ENCODE data around the gene PLEKHA6.

The PLEKHA6 gene

DNA sequence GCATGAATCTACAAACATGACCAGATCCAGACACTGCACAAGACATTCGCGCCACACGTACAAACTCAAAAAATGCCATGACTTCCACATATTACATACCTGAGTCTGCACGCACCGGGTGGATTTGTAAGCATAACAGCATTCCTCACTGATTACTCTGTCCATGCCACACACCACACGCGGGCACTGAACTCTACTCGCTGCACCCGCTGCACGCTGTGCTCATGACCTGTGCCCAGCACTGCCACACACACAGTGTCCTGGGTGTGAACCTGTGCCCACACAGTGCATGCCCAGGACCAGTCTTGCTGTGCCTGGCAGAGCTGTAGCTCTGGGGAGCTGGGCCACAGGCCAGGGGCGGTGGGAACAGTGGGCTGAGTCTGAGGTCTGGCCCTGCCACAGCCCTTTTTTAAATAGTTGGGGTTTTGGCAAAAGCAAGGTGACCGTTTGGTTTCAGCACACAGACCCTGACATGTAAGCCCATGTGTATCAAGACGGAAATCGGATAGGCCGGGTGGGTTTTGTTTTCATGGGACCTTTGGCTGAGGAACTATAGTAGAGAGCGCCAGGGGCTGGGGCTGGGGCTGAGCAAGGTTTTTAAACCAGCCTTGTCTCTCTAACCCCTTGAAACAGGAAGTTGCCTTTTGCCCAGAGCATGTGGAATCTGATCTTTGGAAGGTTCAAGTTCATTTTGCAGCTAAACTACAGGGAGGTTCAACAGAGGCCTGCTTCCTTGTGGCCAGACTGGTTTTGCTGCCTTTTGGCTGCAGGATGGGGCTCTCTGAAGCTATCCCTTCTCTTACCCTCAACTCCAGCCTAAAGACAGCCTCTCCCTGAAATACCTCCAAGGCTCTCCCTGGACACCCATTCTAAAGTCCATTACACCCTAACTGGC lies 133.6 kb downstream of the PLEKHA6 start:
- Histone ChIP-seq H3K36me3 (ENCODE audit: low read depth) (no peaks in the 10 kb centered on the region), H3K4me1 (ENCODE audit: insufficient read depth, poor library complexity, severe bottlenecking) (peaks cover 17% of the 10 kb centered on the region), H3K27ac (ENCODE audit: poor library complexity, severe bottlenecking) (peak overlapping the region; percentile 48), H3K9me3 (ENCODE audit: severe bottlenecking) (no peaks in the 10 kb centered on the region), H3K4me3 (ENCODE audit: severe bottlenecking) (no peak overlapping the region), H3K27me3 (ENCODE audit: insufficient read depth, poor library complexity, severe bottlenecking) (no peaks in the 10 kb centered on the region)
- ATAC-seq (ENCODE audit: low read depth) (peak; percentile 97), DNase-seq (ENCODE audit: low spot score) (no peak)
- TF ChIP-seq, protein P1, sequence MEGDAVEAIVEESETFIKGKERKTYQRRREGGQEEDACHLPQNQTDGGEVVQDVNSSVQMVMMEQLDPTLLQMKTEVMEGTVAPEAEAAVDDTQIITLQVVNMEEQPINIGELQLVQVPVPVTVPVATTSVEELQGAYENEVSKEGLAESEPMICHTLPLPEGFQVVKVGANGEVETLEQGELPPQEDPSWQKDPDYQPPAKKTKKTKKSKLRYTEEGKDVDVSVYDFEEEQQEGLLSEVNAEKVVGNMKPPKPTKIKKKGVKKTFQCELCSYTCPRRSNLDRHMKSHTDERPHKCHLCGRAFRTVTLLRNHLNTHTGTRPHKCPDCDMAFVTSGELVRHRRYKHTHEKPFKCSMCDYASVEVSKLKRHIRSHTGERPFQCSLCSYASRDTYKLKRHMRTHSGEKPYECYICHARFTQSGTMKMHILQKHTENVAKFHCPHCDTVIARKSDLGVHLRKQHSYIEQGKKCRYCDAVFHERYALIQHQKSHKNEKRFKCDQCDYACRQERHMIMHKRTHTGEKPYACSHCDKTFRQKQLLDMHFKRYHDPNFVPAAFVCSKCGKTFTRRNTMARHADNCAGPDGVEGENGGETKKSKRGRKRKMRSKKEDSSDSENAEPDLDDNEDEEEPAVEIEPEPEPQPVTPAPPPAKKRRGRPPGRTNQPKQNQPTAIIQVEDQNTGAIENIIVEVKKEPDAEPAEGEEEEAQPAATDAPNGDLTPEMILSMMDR (IDR thresholded peaks at IDR 0.05; ENCODE audit: poor library complexity, severe bottlenecking): no peak

DNA sequence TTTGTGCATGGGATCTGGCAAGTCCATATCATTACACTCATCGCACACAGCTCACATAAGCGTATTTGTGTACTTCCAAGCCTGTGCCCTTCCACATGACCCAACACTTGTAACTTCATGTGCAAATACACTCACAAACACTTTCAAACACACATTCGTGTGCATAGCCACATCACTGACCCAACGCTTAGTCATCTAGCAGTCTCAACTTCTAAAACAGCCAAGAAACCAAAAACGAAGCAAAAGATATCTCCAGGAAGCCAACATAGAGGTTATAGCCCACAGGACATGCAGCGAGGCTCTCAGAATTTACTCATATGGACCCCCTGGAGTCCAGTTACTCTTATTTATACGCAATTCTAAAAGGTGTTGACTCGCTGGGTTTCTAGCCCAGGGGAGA lies 135.1 kb downstream of the PLEKHA6 start:
- Histone ChIP-seq H3K9me3 (ENCODE audit: severe bottlenecking) (no peaks in the 10 kb centered on the region), H3K27me3 (ENCODE audit: insufficient read depth, poor library complexity, severe bottlenecking) (no peaks in the 10 kb centered on the region), H3K27ac (ENCODE audit: poor library complexity, severe bottlenecking) (no peak overlapping the region), H3K4me1 (ENCODE audit: insufficient read depth, poor library complexity, severe bottlenecking) (peaks cover 17% of the 10 kb centered on the region), H3K4me3 (ENCODE audit: severe bottlenecking) (no peak overlapping the region), H3K36me3 (ENCODE audit: low read depth) (no peaks in the 10 kb centered on the region)
- TF ChIP-seq, protein P1 (IDR thresholded peaks at IDR 0.05; ENCODE audit: poor library complexity, severe bottlenecking): no peak
- DNase-seq (ENCODE audit: low spot score) (no peak), ATAC-seq (ENCODE audit: low read depth) (no peak)

DNA sequence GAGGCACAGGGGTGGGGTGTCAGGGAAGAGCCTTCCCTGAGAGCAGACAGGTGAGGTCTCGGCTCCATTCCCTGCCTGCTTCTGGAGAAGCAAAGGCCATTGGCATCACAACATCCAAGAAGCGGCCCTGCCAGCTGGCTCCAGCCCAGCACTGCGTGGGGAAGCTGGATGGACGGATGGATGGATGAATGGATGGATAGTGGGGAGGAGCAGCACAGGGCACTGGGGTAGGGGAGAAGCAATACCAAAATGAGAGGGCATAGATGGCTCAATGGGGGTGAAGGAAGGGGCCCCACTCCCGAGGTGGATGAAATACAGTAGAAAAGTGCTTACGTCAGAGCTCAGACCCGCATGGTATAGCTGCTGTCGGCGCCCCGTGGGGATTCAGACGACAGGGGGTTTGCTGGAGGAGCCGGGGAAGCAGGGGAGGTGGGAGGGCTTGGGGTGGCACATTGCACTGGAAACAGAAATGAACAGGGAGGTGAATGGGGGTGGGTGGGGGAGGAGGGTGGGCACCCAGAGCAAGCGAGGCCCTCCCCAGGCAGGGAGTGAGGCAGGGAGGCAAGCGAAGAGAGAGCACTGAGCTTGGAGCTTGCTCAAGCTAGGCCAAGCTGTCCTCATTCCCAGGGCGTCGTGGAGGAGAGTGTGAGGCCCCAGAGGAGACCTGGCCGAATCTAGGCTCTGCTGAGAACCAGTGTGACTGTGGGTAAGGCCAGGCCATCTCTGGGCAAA lies 136.4 kb downstream of the PLEKHA6 start:
- Histone ChIP-seq H3K27ac (ENCODE audit: poor library complexity, severe bottlenecking) (no peak overlapping the region), H3K9me3 (ENCODE audit: severe bottlenecking) (no peaks in the 10 kb centered on the region), H3K4me1 (ENCODE audit: insufficient read depth, poor library complexity, severe bottlenecking) (peaks cover 17% of the 10 kb centered on the region), H3K4me3 (ENCODE audit: severe bottlenecking) (no peak overlapping the region), H3K27me3 (ENCODE audit: insufficient read depth, poor library complexity, severe bottlenecking) (no peaks in the 10 kb centered on the region), H3K36me3 (ENCODE audit: low read depth) (no peaks in the 10 kb centered on the region)
- DNase-seq (ENCODE audit: low spot score) (no peak), ATAC-seq (ENCODE audit: low read depth) (no peak)
- TF ChIP-seq, protein P1 (IDR thresholded peaks at IDR 0.05; ENCODE audit: poor library complexity, severe bottlenecking): no peak

DNA sequence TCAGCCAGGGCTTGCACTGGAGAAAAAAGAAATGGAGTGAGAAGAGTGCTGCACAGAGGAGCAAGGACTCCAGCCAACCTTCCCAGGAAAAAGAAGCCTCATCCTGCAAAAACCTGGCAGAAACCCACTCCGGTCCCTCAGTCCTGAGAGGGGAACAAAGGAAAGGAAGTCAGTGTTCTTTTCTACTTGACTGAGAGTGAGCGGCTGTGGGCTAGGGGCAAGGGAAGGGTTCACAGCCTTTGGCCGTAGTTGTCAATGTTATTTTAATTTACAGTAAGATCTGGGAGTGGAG lies 137.0 kb downstream of the PLEKHA6 start:
- H3K9me3 ChIP-seq (ENCODE audit: severe bottlenecking): no peaks in the 10 kb centered on the region
- TF ChIP-seq, protein P1 (IDR thresholded peaks at IDR 0.05; ENCODE audit: poor library complexity, severe bottlenecking): no peak
- ATAC-seq (ENCODE audit: low read depth): no peak
- no peak overlapping the region for H3K4me3 ChIP-seq (ENCODE audit: severe bottlenecking)
- no peak for DNase-seq (ENCODE audit: low spot score)
- no peak overlapping the region for H3K27ac ChIP-seq (ENCODE audit: poor library complexity, severe bottlenecking)
- H3K36me3 ChIP-seq (ENCODE audit: low read depth): no peaks in the 10 kb centered on the region
- H3K27me3 ChIP-seq (ENCODE audit: insufficient read depth, poor library complexity, severe bottlenecking): no peaks in the 10 kb centered on the region
- peaks cover 17% of the 10 kb centered on the region for H3K4me1 ChIP-seq (ENCODE audit: insufficient read depth, poor library complexity, severe bottlenecking)
